ENCODE data around the gene MADD.

MADD gene

GRCh38 chr11:47376525-47377371 is 106.8 kb downstream of the MADD start:
- no peak for TF ChIP-seq CTCF (conservative IDR thresholded peaks at IDR 0.05; ENCODE audit: control insufficient read depth, insufficient read depth, low read depth, low read length)
- peak; percentile 22 for DNase-seq (ENCODE audit: low read depth)
- H3K4me3 ChIP-seq (ENCODE audit: control insufficient read depth, low read depth, low read length): no peak overlapping the region

GRCh38 chr11:47377571-47378009 is 107.7 kb downstream of the MADD start:
- DNase-seq (ENCODE audit: low read depth): no peak
- no peak for TF ChIP-seq CTCF (conservative IDR thresholded peaks at IDR 0.05; ENCODE audit: control insufficient read depth, insufficient read depth, low read depth, low read length)
- H3K4me3 ChIP-seq (ENCODE audit: control insufficient read depth, low read depth, low read length): no peak overlapping the region

- TF ChIP-seq CTCF (conservative IDR thresholded peaks at IDR 0.05; ENCODE audit: control insufficient read depth, insufficient read depth, low read depth, low read length): no peak
- DNase-seq (ENCODE audit: low read depth): no peak
- no peak within 1 kb of the TSS for H3K4me3 ChIP-seq (ENCODE audit: control insufficient read depth, low read depth, low read length)
Observed at GRCh38 chr11:47378010-47378835, 108.3 kb downstream of the MADD start, which contains the start of gene SPI1. TSS of gene SPI1 (minus strand) at chr11:47378547. CDS start at chr11:47378353, 194 bp downstream.

- no peak overlapping the region for H3K4me3 ChIP-seq (ENCODE audit: control insufficient read depth, low read depth, low read length)
- TF ChIP-seq CTCF (conservative IDR thresholded peaks at IDR 0.05; ENCODE audit: control insufficient read depth, insufficient read depth, low read depth, low read length): no peak
- no peak for DNase-seq (ENCODE audit: low read depth)
Observed at GRCh38 chr11:47378836-47379170, 108.9 kb downstream of the MADD start.

- DNase-seq (ENCODE audit: low read depth): no peak
- no peak for TF ChIP-seq CTCF (conservative IDR thresholded peaks at IDR 0.05; ENCODE audit: control insufficient read depth, insufficient read depth, low read depth, low read length)
Observed at GRCh38 chr11:47379317-47379716, 109.4 kb downstream of the MADD start.

More at GRCh38 chr11:47379317-47379716, 109.4 kb downstream of the MADD start:
- no peak overlapping the region for H3K4me3 ChIP-seq (ENCODE audit: control insufficient read depth, low read depth, low read length)
